Activated CD4-positive, alpha-beta T cell treated with anti-CD3 and anti-CD28 coated beads for 48 hours (primary cell): Measurements from ENCODE around the gene OTUD7B.
A peak's percentile ranks its signal among the peaks of the same experiment; 100 is the strongest.
"Not testable (repeated sequence)": the region's sequence is repeated elsewhere in the genome, so short reads cannot be mapped to it uniquely, and the experiment has no call there.

Experiments used
- DNase-seq: peaks from one replicate; pipeline ENCODE4 v3.0.0-alpha.2; 2020

Gene OTUD7B

DNA sequence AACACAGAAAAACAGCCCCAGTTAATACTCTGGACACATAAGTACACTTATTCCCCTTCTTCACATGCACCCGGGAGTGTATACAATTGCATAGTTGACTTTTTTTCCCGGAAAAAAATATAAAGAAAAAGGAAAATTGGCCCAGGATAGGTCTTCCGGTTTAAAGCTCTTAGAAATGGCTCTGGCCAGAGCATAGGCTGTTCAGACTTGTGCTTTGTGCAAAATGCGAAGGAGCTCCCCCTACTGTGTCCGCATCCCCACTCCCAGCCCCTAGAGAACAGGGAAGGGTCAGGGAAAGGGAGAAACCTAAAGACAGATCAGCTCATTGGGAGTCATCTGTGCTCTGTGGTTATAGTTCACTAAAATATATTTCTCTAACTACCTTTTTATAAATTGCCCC lies 68.3 kb downstream of the OTUD7B start:
- no peak for DNase-seq

DNA sequence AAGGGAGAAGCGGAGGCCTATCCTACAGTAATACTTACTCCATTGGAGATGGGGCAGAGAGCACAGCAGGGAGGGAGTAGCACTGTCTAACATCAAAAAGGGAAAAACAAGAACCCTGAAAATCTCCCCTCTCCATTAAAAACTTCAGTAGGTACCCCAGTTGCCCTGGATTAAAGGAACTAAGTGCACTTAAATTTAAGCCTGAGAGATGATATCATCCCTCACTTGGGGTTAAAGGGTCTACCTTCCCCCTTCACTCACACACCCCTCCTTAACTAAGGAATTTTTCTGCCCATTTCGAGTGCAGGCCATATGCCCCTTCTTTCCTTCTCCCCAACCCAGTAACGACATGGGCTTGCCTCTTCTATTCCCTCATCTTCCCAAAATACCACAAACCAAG lies 70.1 kb downstream of the OTUD7B start:
- DNase-seq: no peak

DNA sequence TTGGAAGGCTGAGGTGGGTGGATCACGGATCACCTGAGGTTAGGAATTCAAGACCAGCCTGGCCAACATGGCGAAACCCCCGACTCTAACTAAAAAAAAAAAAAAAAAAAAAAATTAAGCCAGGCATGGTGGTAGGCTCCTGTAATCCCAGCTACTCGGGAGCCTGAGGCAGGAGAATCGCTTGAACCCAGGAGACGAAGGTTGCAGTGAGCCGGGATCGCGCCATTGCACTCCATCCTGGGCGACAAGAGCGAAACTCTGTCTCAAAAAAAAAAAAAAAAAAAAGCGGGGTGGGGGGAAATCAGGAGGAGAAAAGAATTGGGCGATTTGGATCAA lies 71.9 kb downstream of the OTUD7B start:
- DNase-seq: not testable (repeated sequence)

DNA sequence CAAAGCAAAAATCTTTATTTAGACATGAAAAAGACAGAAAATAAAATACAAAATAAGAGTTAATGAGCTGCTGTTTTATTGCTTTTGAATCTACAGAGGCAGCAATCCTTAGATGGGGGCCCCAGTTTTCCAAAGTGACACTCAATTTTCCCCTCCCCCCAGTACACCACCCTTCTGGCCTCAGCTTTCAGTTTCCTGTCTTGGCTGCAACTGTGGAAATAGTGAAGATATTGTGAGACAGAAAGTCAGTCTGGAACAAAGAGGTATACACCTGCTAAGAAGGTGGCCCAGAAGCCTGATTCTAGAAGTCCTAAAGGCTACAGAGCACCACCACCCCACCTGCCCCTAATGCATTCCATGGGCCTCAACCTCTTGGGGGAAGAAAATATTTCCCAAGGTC lies 72.8 kb downstream of the OTUD7B start:
- peak; percentile 26 for DNase-seq

DNA sequence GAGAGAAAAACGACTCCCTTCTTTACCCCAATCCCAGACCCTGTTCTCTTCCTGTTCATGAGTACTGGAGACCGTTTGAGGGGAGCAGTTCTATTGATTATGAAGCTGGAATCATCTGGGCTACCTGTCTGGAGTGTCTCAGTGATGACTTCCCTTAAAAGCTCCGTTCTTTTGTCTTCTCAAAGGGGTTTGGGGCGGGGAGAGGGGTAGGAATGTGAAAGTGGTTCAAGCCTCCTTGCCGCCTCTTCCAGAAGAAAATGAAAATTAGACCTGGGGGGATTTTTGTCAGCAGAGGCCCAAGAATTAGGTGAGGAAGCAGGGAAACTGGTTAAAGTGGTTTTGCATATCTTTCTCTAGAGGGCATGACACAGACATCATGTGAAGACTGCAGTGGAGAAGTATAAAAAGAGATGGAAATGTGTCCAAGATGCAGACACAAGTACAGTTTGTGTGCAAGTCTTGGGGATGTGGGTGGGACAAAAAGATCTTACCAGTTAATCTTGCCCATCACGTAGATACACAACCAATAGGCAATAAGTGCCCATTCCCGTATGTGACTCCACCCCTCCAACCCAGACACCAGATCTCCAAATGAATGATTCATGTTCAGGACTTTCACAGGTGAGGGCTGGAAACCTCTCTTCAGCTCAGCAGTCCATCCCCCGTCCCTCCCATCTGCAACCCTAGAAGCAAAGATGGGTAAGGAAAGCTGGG lies 73.4 kb downstream of the OTUD7B start:
- peak; percentile 17 for DNase-seq

DNA sequence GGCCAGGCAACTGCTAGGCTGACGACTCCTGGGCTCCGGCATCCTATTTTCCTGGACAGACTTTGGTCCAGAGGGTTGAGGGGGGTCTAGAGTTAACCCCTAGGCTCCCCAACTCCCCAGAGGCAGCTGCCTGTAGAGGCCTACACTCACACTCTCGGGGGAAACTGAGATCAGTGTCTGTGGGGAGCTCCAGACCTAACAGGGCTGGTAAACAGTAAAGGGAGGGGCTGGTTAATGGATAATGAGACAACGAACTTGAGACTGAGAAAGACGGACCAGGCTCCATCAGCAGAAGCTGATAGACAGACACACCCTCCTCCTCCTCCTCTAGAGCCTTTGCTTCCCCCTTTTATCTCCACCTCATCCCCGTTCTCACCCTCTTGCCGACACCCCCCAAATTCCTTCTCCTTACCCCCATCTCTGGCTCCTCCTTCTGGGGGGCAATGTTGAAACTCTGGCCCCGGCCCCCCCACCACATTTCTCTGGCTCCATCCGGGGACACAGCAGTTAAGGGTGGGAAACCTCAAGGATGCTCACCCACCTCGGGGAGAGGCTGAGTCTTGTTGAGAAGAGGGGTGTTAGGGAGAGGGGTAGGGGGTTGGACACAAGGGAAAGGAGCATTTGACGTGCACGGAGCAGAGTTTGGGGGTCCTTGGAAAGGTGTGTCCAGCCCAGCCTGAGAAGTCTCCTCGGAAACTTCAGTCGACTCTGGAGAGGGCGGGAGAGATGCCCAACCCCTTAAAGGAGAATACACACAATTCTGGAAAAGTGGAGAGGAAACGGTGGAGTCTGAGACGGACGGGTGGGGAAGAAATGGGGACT lies 74.1 kb downstream of the OTUD7B start, which contains the start of gene MTMR11:
MTMR11 (minus strand) TSS at position 710 of the 822 bp plus-strand sequence; CDS start at position 478, 232 bp downstream.
- DNase-seq: no peak

DNA sequence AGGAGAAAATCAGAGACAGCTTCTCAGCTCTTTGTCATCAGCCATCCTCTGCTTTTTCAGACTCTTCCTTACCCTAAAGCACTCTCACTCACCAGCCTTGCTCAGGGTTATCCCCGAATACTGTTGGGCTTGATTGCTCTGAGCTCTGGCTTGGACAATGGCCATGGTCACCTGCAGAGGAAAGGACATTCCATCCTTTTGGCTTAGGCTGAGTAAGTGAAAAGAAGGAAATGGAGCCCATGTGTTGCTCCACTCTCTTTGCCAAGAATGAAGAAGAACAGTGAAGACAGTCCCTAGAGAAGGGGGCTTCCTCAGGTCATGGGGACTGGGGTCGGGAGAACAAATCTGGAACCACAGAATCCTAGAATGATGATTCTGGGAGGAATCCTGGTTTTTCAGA lies 76.2 kb downstream of the OTUD7B start:
- DNase-seq: no peak

DNA sequence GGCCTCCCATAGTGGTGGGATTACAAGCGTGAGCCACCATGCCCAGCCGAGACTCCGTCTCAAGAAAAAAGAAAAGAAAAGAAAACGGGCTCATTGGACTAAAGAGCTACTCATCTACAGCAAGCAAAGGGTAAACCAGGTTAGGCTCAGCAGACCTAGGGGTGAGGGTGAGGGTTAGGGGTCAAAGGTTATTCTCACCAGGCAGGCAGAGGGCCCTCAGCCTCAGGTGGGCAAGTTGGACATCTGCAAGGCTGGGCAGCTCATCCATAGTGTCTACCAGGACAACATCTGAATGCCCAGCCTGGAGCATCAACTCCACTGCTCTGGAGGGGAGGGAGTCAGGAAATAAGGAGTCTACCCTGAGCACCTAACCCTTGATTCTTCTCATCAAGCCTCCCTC lies 77.3 kb downstream of the OTUD7B start:
- no peak for DNase-seq

DNA sequence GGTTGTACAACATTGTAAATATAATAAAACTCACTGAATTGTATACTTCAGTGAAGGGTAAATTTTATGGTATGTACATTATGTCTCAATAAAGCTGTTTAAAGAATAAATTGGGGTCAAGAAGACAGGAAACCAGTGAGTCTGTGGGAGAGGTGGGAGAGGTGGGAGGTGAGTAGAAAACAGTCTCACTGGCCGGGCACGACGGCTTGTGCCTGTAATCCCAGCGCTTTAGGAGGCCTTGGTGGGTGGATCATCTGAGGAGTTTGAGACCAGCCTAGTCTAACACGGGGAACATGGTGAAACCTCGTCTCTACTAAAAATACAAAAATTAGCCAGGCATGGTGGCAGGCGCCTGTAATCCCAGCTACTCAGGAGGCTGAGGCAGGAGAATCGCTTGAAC lies 78.1 kb downstream of the OTUD7B start:
- no peak for DNase-seq

DNA sequence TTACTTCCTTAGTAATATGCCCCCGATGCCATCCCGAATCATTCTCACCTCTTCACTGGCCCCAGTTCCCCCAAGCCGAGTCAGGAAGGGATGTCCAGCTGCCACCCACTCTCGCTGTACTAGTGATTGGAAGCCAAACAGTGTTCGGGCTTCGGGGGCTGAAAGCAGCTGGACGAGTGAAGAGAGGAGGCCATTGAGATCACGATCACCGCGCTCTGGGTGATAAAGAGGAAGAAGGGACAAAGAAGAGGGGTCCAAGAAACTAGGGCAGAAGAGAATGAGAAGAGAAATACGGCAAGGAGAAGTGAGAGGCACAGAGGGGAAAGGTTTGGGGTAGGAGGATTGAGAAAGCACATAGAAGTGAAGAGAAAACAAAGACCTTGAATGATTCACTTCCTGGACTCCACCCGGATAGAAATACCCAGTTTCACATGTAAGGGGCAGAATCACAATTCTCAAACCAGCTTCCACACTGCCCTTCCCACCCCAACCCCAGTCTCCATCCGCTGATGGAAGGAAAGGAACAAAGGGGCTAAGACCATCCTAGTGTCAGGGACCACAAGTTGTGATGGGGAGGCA lies 79.2 kb downstream of the OTUD7B start:
- no peak for DNase-seq

DNA sequence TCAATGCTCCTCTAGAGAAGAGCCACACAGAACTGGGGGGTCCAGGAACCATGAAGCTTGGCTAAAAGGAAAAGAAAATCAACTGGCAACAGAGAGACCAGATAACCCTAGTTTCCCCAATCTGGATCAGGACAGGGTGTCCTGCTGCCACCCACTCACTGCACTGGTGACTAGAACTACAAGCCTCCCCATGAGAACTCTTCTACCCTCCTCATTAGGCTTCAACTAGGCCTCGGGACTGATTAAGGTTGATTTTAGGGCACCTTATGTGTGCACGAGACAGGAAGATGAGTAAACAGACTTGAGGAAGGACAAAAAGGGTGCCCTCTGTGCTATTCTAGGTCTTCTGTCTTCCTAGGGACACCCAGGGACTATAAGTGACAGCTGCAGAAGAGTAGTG lies 80.7 kb downstream of the OTUD7B start:
- DNase-seq: no peak

DNA sequence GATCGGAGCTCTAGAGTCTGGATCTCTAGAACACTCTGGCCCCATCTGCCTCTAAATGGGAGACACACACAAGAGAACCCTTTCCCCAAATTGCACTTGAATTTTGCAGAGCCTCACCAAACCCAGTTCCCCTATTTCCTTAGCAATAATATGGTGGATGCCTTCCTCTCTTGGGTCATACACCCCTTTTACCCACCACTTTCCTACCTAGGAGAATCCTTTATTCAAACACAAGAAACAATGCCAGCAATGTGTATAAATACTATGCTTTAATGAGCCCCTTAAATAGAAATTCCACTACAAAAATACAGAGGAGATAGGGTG lies 82.2 kb downstream of the OTUD7B start:
- no peak for DNase-seq

DNA sequence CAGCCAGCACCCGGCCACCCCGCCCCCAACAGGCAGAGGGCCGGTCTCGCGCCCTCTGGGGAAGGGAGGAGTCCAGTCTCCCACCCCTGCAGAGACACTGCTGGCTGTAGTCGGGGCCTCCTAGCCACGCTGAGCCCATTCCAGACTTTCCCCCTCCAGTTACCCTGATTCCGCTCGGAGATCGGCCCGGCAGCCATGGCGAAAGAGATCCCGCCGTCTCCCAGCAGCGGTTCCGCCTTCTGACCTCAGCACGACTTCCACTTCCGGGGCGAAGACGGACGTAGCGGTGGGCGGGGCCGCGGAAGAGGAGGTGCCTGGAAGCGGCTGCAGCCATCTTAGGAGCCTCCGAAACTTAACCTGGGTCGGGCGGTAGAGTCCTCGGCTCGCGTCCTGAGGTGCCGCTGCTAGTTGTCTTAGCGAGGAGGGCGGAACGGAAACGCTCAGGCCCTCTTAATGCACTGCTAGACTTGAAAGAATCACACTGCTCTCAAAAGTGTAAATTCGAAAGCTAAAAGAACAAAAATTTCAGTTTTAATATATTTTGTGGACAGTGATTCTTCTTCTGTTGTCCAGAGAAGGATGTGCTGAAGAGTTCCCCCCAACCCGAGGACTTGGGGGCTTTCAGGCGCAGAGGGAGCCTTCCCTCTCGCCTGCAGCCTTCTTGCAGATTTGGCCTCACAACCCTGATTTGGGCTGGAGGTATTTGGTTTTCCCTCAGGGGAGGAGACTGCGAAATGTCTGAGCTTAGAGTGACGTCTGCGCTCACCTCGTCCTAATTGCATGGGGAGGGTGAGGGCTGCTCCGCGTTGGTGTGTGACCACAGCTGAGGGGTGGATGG lies 82.7 kb downstream of the OTUD7B start, which contains the start of gene SF3B4:
SF3B4 (minus strand) TSS at position 241 of the 838 bp plus-strand sequence; CDS start at position 197, 44 bp downstream.
- peak; percentile 96 for DNase-seq

DNA sequence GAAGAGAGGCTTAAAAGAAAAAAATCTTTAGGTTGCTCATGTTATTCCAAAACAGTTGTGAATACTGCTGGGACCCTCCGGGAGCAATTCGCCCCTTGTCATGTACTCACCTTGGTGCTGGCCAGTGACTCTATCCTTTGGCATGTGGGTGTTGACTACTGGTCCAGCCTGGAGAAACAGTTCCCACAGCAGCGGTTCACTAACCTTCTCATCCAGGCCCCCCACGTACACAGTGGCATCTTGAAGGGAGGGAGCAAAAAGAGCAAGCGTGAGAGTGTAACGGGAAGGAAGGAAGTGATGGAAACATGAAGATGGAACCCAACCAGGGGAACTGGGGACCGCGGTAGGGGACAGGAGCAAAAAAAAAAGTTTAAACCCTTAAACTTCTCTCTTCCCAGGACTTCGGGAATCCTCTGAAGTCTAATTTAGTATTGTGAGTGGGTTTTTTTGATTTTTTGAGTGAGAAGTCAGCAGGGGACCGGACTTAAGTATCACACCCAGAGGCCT lies 83.4 kb downstream of the OTUD7B start:
- no peak for DNase-seq

DNA sequence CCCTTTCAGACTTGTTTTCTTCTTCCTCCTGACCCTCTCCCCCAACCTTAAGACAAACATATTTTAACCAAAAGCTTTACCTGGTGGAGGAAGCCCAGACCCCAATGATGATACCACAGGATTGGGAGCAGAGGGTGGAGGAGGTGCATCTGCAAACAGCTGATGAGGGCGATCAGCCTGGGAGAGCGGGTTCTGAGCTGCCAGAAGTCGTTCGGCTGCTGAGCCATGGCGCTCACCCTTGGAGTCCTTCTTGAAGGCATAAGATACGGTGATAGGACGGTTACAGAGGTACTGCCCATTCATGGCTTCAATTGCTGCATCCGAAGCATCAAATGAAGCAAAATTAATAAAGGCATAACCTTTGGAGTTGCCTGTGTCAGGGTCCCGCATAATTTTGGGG lies 84.2 kb downstream of the OTUD7B start:
- DNase-seq: no peak

DNA sequence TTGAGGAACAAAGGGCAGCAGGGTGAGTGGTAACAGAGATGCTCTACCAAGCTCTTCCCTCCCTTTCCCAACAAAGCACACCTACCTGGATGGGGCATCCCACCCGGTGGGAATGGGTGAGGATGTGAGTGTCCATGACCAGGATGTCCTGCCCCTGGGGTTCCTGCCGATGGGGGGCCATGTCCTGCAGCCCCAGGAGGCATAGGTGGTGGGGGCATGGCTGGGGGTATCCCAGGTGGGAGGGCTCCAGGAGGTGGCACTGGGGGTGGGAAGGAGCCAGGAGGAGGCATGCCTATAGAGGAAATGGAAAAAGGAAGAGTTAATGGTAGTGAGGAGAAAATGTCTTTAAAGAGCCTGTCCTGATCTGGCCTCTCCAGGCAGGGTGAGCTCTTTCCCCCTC lies 84.8 kb downstream of the OTUD7B start:
- DNase-seq: no peak

DNA sequence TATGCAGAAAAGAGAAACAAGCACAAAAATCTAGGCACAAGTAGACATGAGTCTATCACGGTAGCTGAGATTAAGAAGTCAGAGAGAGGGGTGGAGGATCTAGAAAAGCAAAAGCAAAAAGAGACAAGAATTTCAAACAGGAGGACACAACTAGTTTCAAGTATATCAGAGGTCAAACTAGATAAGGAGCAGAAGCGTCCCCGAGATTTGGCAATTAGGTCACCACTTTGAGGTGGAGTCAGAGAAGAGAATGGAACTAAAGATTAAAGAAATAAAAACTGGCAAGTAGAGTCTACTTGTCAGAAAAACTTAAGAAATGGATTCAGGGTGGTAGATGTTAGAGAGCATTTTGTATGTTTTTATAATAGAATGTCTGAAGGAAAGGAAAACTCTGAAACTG lies 85.2 kb downstream of the OTUD7B start:
- DNase-seq: no peak

DNA sequence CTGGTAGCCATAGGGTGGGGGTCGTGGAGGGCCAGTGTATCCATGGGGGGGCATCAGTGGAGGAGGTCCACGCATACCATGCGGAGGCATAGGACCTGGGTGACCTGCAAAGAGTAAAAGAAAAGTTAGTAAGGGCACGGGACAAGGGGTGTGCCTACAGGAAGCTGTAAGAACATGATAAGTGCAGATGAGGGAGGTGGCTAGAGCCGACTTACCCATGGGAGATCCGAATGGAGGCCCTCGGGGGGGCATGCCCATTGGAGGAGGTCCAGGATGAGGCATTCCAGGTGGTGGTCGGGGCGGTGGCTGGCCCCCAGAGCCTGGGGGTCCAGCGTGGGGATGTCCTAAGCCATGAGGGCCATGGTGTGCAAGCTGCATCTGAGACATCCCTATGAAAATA lies 86.9 kb downstream of the OTUD7B start:
- no peak for DNase-seq

DNA sequence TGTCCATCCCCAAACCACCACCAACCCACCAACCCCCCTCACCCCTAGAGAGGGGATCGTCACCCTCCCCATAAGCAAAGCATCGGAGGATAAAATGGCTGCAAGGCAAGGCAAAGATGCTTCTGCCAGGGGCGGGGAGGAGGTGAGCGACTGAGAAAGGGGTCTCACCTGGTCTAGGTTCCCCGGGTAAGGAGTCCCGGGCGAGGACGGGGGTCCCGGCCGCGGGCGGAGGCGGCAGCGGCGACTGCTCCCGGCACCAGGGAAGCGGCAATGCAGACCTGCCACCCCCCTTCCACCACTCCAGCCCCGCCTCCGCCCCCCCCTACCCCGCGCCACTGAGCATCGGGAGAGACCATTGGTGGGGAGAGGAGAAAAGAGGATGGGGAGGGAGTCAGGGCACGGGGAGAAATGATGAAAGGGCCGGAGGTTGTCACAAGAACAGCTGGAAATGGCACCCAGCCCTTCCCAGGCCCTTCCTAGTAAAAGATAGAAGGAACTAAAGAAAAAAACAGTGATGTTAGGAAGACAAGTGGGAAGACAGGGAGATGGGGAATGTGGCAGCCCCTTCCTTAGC lies 92.9 kb downstream of the OTUD7B start, which contains the start of gene SV2A:
SV2A (minus strand) TSS at position 274 of the 574 bp plus-strand sequence. CDS start 4,004 bp downstream, outside the sequence.
- peak; percentile 55 for DNase-seq

DNA sequence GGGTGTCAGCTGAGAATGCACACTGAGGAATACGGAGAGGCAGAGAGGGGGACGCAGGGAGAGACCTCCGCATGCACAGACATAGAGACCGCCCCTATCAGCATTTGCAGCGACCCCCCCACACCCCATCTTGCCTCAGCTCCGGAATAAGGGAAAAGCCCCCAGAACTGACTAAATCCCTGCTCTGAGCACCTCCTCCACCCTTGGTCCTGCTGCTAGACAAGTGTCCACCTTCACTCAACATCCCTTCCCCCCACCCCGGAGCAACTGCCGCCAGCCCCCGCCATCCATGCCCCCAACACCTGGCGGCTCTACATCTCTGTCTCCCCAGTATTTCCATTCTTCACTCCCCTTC lies 93.7 kb downstream of the OTUD7B start:
- DNase-seq: no peak

DNA sequence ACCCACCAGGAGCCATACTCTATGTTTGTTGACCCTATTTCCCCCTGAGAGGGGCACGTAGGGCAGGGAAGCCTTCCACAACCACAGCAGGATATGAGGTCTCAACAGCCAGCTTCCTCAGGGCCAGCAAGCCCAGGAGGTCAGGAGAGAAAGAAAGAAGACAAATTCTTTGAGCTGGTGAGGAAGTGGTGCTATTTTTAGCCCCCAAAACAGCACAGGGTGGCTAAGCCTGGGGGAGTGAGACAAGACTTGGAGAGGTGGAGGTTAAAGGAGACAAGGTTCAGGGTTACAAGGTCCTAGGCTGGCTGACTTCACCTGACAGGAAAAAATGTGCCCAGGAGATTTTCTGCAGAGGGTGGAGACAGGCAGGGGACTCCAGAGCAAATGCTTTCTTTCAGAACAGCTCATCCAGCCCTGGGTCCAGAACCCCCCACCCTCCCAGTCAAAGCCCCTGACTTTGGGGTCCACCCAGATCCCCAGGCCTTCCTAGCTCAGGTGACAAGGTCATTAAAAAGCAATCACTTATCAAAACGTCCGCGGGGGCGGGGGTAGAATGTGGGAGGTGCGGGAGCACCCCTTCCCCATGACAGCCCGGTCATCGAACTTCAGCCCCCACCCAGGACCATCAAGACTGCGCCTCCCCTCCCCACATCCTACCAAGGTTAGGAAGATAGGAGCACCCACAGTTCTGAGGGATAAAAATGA lies 94.2 kb downstream of the OTUD7B start:
- DNase-seq: no peak
